GM23338 (cell line): Measurements from ENCODE around the gene GLDC. TPM values are rescaled to one million over a fixed set of nuclear protein-coding genes. Genes with fewer than 3 reads are reported as not detected.

Experiments used
- ATAC-seq: fragments of 200-7000 bp; cut with Tn5 transposase; 3 replicates; pipeline ENCODE4 v1.9.1; 2020
- DNase-seq: peaks from one replicate; pipeline ENCODE4 v3.0.0-alpha.2; 2015; ENCODE audit warnings: low spot score
- H2AFZ ChIP-seq: fragments of 200-600 bp; sonication (generic); 2 replicates; pipeline ENCODE4 v1.8.0; 2016; ENCODE audit warnings: antibody characterized with exemption, mild to moderate bottlenecking, moderate library complexity
- H3F3A ChIP-seq: fragments of 200-600 bp; sonication (generic); replicated peaks from 2 replicates; pipeline ENCODE4 v1.8.0; 2017; ENCODE audit warnings: antibody characterized with exemption, mixed run types, low read depth
- H3K27ac ChIP-seq: fragments of 200-600 bp; sonication (generic); 2 replicates; pipeline ENCODE4 v1.6.1; 2016; ENCODE audit warnings: low read depth
- H3K27me3 ChIP-seq: fragments of 200-600 bp; sonication (generic); 2 replicates; pipeline ENCODE4 v1.8.0; 2016; ENCODE audit warnings: mild to moderate bottlenecking, mixed run types, moderate library complexity; ENCODE audit not compliant: insufficient read depth
- H3K36me3 ChIP-seq: fragments of 200-600 bp; sonication (generic); 2 replicates; pipeline ENCODE4 v1.8.0; 2016; ENCODE audit warnings: mild to moderate bottlenecking; ENCODE audit not compliant: insufficient read depth
- H3K4me1 ChIP-seq: fragments of 200-600 bp; sonication (generic); 2 replicates; pipeline ENCODE4 v1.8.0; 2016; ENCODE audit warnings: mild to moderate bottlenecking, moderate library complexity; ENCODE audit not compliant: insufficient read depth
- H3K4me2 ChIP-seq: fragments of 200-600 bp; sonication (generic); 2 replicates; pipeline ENCODE4 v1.7.1; 2017; ENCODE audit warnings: mixed run types
- H3K4me3 ChIP-seq: fragments of 200-600 bp; sonication (generic); 2 replicates; pipeline ENCODE4 v1.6.1; 2016; ENCODE audit warnings: mixed run types
- H3K79me2 ChIP-seq: fragments of 200-600 bp; sonication (generic); replicated peaks from 2 replicates; pipeline ENCODE4 v1.8.0; 2017; ENCODE audit warnings: mild to moderate bottlenecking; ENCODE audit not compliant: insufficient read depth
- H3K9me2 ChIP-seq: fragments of 200-600 bp; sonication (generic); 2 replicates; pipeline ENCODE4 v1.8.0; 2017; ENCODE audit not compliant: insufficient read depth
- H4K20me1 ChIP-seq: fragments of 200-600 bp; sonication (generic); replicated peaks from 2 replicates; pipeline ENCODE4 v1.8.0; 2017; ENCODE audit warnings: mild to moderate bottlenecking; ENCODE audit not compliant: insufficient read depth
- H3K27ac Mint-ChIP-seq: 2 replicates; pipeline ENCODE4 v1.8.0; 2020; ENCODE audit warnings: inconsistent platforms, mild to moderate bottlenecking, moderate library complexity, mixed read lengths
- H3K27me3 Mint-ChIP-seq: 3 replicates; pipeline ENCODE4 v1.8.0; 2022; ENCODE audit warnings: low read depth, mild to moderate bottlenecking, moderate library complexity, mixed read lengths, inconsistent platforms; ENCODE audit not compliant: insufficient read depth, poor library complexity
- H3K36me3 Mint-ChIP-seq: 3 replicates; pipeline ENCODE4 v1.8.0; 2021; ENCODE audit warnings: low read depth, mild to moderate bottlenecking, inconsistent platforms, moderate library complexity, mixed read lengths
- H3K4me1 Mint-ChIP-seq: 3 replicates; pipeline ENCODE4 v1.8.0; 2020; ENCODE audit warnings: mild to moderate bottlenecking, inconsistent platforms, mixed read lengths
- H3K4me3 Mint-ChIP-seq: 3 replicates; pipeline ENCODE4 v1.8.0; 2021; ENCODE audit warnings: moderate library complexity, mild to moderate bottlenecking, inconsistent platforms, mixed read lengths
- H3K9me3 Mint-ChIP-seq: 3 replicates; pipeline ENCODE4 v1.8.0; 2020; ENCODE audit warnings: moderate library complexity, mild to moderate bottlenecking, inconsistent platforms, mixed read lengths
- CREB1 ChIP-seq: fragments of 250-450 bp; sonication (Bioruptor Pico); IDR thresholded peaks from 2 replicates; pipeline ENCODE4 v1.5.0; 2020; ENCODE audit warnings: low read depth, mild to moderate bottlenecking, moderate library complexity
- CTCF ChIP-seq, 2 experiments: fragments of 200-600 bp in 1 of 2; sonication (generic) in 1 of 2; conservative IDR thresholded peaks; 2 replicates each; pipeline versions ENCODE4 v1.5.1 to v1.6.1; 2016 to 2017; ENCODE audit warnings: antibody characterized with exemption in 2 of 2, low read depth in 2 of 2, mild to moderate bottlenecking in 2 of 2, moderate library complexity in 1 of 2
- ETS1 ChIP-seq: IDR thresholded peaks from 2 replicates; pipeline ENCODE4 v1.6.1; 2016; ENCODE audit warnings: antibody characterized with exemption
- EZH2 ChIP-seq: fragments of 200-600 bp; sonication (generic); IDR thresholded peaks from one replicate; pipeline ENCODE4 v1.8.0; 2017; ENCODE audit warnings: antibody characterized with exemption, mild to moderate bottlenecking, low read depth; ENCODE audit not compliant: unreplicated experiment
- EZH2phosphoT487 ChIP-seq: fragments of 200-600 bp; sonication (generic); IDR thresholded peaks from one replicate; pipeline ENCODE4 v1.8.1; 2018; ENCODE audit warnings: antibody characterized with exemption; ENCODE audit not compliant: unreplicated experiment
- JUNB ChIP-seq: IDR thresholded peaks from one replicate; pipeline ENCODE4 v1.6.1; 2016; ENCODE audit warnings: antibody characterized with exemption; ENCODE audit not compliant: unreplicated experiment
- POLR2AphosphoS5 ChIP-seq: IDR thresholded peaks from 2 replicates; pipeline ENCODE4 v1.6.1; 2016; ENCODE audit warnings: antibody characterized with exemption, low read depth
- ZNF114 ChIP-seq: fragments of 250-450 bp; sonication (Bioruptor Pico); IDR thresholded peaks from 2 replicates; pipeline ENCODE4 v1.5.0; 2020; ENCODE audit warnings: mild to moderate bottlenecking, moderate library complexity
- ZNF331 ChIP-seq: fragments of 250-450 bp; sonication (Bioruptor Pico); IDR thresholded peaks from 2 replicates; pipeline ENCODE4 v1.5.0; 2020; ENCODE audit warnings: low read depth, mild to moderate bottlenecking, moderate library complexity
- polyA plus RNA-seq: library from polyadenylated mRNA; unstranded; fragments of >200 nt; fragmentation: Nextera tagmentation; extraction: Ambion mirVana; gene quantifications from 2 replicates; pipeline ENCODE4 v1.2.1, GENCODE V29; 2016
- total RNA-seq: library from RNA; depleted of rRNA; stranded (reverse); fragments of >200 nt; shearing (Covaris generic); gene quantifications from 2 replicates; pipeline ENCODE4 v1.2.3, GENCODE V29; 2014
- TF ChIP-seq, protein P1 (sequence below): fragments of 250-450 bp; sonication (Bioruptor Pico); IDR thresholded peaks from 2 replicates; pipeline ENCODE4 v1.5.0; 2020; ENCODE audit warnings: mild to moderate bottlenecking, moderate library complexity

GLDC gene
- total and polyA plus RNA-seq, 2 experiments from 2014 or later = 63.5 to 139 TPM

GRCh38 chr9:6681957-6682501 is 36.5 kb upstream of the GLDC start (continued):
- TF ChIP-seq ZNF331 (CRISPR knock-in tag) = no peak
- no peak for TF ChIP-seq EZH2

DNA sequence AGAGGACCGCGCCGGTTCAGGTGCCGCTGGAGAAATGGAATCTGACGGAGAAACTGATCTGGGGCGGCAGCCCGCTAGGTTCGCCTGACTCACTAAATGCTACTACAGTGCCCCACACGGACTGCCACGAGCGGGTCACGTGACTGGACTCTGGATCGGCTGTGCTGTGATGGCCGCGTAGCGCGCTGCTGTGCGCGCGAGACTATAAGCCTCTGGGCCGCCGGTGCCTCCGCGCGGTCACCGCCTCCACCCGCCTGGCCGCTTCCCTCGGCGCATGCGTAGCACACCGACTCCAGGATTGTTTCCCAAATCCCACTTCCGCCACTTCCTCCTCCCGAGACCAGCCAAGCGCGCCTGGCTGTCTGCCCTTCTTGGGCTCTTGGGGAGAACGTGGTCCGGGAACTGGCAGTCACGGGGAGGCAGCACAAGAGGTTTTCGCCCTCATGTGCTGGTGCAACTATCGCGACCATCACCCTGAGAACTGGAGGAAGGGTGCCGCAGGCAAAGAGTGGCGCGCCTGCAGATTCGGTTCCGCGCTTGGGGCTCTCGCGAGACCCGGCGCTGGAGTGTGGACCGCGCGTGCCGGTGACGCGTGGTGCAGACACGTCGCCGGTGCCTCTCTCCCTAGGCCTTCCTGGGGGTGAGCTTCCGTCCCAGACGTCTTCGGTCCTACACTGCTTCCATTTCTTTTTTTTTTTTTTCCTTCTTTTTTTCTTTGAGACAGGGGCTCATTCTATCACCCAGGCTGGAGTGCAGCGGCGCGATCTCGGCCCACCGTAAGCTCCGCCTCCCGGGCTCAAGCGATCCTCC is 35.8 kb upstream of the GLDC start:
- peak; percentile 98 for DNase-seq
- Mint-ChIP-seq H3K36me3 (peaks cover 21% of the 10 kb centered on the region), H3K27me3 (peaks cover 16% of the 10 kb centered on the region), H3K4me1 (peaks cover 15% of the 10 kb centered on the region), H3K27ac (peak overlapping the region; percentile 98), H3K4me3 (peak overlapping the region; percentile 84), H3K9me3 (no peaks in the 10 kb centered on the region)
- ATAC-seq = peak; percentile 91
- TF ChIP-seq EZH2phosphoT487 (no peak), CREB1 (CRISPR knock-in tag) (peak; percentile 89), EZH2 (no peak), CTCF (conservative IDR thresholded peaks at IDR 0.05; ENCODE audit: low read depth in 2 of 2) (no peak), JUNB (no peak), POLR2AphosphoS5 (peak; percentile 89), ZNF114 (CRISPR knock-in tag) (no peak), ETS1 (peak; percentile 72; the same call in 1 of the 2 replicates), ZNF331 (CRISPR knock-in tag) (no peak)
- TF ChIP-seq, protein P1, sequence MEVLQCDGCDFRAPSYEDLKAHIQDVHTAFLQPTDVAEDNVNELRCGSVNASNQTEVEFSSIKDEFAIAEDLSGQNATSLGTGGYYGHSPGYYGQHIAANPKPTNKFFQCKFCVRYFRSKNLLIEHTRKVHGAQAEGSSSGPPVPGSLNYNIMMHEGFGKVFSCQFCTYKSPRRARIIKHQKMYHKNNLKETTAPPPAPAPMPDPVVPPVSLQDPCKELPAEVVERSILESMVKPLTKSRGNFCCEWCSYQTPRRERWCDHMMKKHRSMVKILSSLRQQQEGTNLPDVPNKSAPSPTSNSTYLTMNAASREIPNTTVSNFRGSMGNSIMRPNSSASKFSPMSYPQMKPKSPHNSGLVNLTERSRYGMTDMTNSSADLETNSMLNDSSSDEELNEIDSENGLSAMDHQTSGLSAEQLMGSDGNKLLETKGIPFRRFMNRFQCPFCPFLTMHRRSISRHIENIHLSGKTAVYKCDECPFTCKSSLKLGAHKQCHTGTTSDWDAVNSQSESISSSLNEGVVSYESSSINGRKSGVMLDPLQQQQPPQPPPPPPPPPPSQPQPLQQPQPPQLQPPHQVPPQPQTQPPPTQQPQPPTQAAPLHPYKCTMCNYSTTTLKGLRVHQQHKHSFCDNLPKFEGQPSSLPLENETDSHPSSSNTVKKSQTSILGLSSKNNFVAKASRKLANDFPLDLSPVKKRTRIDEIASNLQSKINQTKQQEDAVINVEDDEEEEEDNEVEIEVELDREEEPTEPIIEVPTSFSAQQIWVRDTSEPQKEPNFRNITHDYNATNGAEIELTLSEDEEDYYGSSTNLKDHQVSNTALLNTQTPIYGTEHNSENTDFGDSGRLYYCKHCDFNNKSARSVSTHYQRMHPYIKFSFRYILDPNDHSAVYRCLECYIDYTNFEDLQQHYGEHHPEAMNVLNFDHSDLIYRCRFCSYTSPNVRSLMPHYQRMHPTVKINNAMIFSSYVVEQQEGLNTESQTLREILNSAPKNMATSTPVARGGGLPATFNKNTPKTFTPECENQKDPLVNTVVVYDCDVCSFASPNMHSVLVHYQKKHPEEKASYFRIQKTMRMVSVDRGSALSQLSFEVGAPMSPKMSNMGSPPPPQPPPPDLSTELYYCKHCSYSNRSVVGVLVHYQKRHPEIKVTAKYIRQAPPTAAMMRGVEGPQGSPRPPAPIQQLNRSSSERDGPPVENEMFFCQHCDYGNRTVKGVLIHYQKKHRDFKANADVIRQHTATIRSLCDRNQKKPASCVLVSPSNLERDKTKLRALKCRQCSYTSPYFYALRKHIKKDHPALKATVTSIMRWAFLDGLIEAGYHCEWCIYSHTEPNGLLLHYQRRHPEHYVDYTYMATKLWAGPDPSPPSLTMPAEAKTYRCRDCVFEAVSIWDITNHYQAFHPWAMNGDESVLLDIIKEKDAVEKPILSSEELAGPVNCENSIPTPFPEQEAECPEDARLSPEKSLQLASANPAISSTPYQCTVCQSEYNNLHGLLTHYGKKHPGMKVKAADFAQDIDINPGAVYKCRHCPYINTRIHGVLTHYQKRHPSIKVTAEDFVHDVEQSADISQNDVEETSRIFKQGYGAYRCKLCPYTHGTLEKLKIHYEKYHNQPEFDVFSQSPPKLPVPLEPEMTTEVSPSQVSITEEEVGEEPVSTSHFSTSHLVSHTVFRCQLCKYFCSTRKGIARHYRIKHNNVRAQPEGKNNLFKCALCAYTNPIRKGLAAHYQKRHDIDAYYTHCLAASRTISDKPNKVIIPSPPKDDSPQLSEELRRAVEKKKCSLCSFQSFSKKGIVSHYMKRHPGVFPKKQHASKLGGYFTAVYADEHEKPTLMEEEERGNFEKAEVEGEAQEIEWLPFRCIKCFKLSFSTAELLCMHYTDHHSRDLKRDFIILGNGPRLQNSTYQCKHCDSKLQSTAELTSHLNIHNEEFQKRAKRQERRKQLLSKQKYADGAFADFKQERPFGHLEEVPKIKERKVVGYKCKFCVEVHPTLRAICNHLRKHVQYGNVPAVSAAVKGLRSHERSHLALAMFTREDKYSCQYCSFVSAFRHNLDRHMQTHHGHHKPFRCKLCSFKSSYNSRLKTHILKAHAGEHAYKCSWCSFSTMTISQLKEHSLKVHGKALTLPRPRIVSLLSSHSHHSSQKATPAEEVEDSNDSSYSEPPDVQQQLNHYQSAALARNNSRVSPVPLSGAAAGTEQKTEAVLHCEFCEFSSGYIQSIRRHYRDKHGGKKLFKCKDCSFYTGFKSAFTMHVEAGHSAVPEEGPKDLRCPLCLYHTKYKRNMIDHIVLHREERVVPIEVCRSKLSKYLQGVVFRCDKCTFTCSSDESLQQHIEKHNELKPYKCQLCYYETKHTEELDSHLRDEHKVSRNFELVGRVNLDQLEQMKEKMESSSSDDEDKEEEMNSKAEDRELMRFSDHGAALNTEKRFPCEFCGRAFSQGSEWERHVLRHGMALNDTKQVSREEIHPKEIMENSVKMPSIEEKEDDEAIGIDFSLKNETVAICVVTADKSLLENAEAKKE (CRISPR knock-in tag) = no peak
- H3K4me2 ChIP-seq = peak overlapping the region; percentile 93
- no peaks in the 10 kb centered on the region for H4K20me1 ChIP-seq
- H3K4me1 ChIP-seq = peaks cover 16% of the 10 kb centered on the region; the same call in 1 of the 2 replicates
- H3F3A ChIP-seq = peaks cover 29% of the 10 kb centered on the region
- peak overlapping the region; percentile 86 for H2AFZ ChIP-seq
- peaks cover 20% of the 10 kb centered on the region for H3K79me2 ChIP-seq
- no peaks in the 10 kb centered on the region for H3K9me2 ChIP-seq
- peak overlapping the region; percentile 83 for H3K4me3 ChIP-seq
- H3K27ac ChIP-seq = peak overlapping the region; percentile 100
- H3K36me3 ChIP-seq = no peaks in the 10 kb centered on the region; the same call in 1 of the 2 replicates
- no peaks in the 10 kb centered on the region for H3K27me3 ChIP-seq
